HepG2 (cell line): ENCODE data around the gene ANXA9. TPM values are rescaled to one million over a fixed set of nuclear protein-coding genes. Genes with fewer than 3 reads are reported as not detected.
A peak's percentile ranks its signal among the peaks of the same experiment; 100 is the strongest.

ENCODE experiments used
- CSRNP1 ChIP-seq: sonication (generic); formaldehyde crosslinking; IDR thresholded peaks from 2 replicates; pipeline ENCODE4 v1.8.1; 2023; ENCODE audit warnings: mild to moderate bottlenecking, missing genetic modification reagents
- HOXD1 ChIP-seq: sonication (generic); formaldehyde crosslinking; IDR thresholded peaks from 2 replicates; pipeline ENCODE4 v1.5.0; 2020; ENCODE audit warnings: missing genetic modification reagents
- KLF15 ChIP-seq: sonication (generic); formaldehyde crosslinking; IDR thresholded peaks from 2 replicates; pipeline ENCODE4 v1.8.1; 2023; ENCODE audit warnings: borderline replicate concordance, mild to moderate bottlenecking, inconsistent platforms, missing genetic modification reagents, mixed read lengths
- MAX ChIP-seq: IDR thresholded peaks from 2 replicates; pipeline ENCODE4 v1.6.1; 2012; ENCODE audit warnings: inconsistent platforms
- THAP11 ChIP-seq: IDR thresholded peaks from 2 replicates; pipeline ENCODE4 v1.6.1; 2016; ENCODE audit warnings: missing biosample characterization, missing genetic modification reagents
- THAP8 ChIP-seq: sonication (generic); formaldehyde crosslinking; IDR thresholded peaks from 2 replicates; pipeline ENCODE4 v1.5.1; 2020; ENCODE audit warnings: missing genetic modification reagents, mild to moderate bottlenecking, borderline replicate concordance
- THYN1 ChIP-seq: sonication (generic); formaldehyde crosslinking; IDR thresholded peaks from 2 replicates; pipeline ENCODE4 v1.8.1; 2023; ENCODE audit warnings: low read depth, mild to moderate bottlenecking, moderate library complexity, missing genetic modification reagents, borderline replicate concordance
- ZBTB21 ChIP-seq: sonication (generic); formaldehyde crosslinking; IDR thresholded peaks from 2 replicates; pipeline ENCODE4 v1.4.0; 2020; ENCODE audit warnings: missing genetic modification reagents
- ZFP91 ChIP-seq: sonication (generic); formaldehyde crosslinking; IDR thresholded peaks from 2 replicates; pipeline ENCODE4 v1.9.0; 2022; ENCODE audit warnings: missing genetic modification reagents, mild to moderate bottlenecking, borderline replicate concordance
- ZNF333 ChIP-seq: sonication (generic); formaldehyde crosslinking; IDR thresholded peaks from 2 replicates; pipeline ENCODE4 v1.4.0; 2020; ENCODE audit warnings: mild to moderate bottlenecking, missing genetic modification reagents, borderline replicate concordance
- ZNF337 ChIP-seq: sonication (generic); formaldehyde crosslinking; IDR thresholded peaks from 2 replicates; pipeline ENCODE4 v1.5.1; 2020; ENCODE audit warnings: missing genetic modification reagents, low read depth, mild to moderate bottlenecking, borderline replicate concordance
- ZNF839 ChIP-seq: sonication (generic); formaldehyde crosslinking; IDR thresholded peaks from 2 replicates; pipeline ENCODE4 v1.4.0; 2020; ENCODE audit warnings: missing genetic modification reagents, mild to moderate bottlenecking, borderline replicate concordance
- ZUFSP ChIP-seq: sonication (generic); formaldehyde crosslinking; IDR thresholded peaks from 2 replicates; pipeline ENCODE4 v1.9.0; 2021; ENCODE audit warnings: missing genetic modification reagents, mild to moderate bottlenecking, borderline replicate concordance
- polyA plus RNA-seq, 8 experiments: library from polyadenylated mRNA; depleted of rRNA in 3 of 8; stranded (reverse) in 7 of 8; unstranded in 1 of 8; fragments of >200 nt; fragmentation: Illumina TruSeq in 4 of 8; extraction: Trizol in 4 of 8; gene quantifications; 2 replicates each; pipeline versions ENCODE4 v1.2.1 to v1.2.3, GENCODE V29; 2011 to 2016; ENCODE audit warnings: low read depth in 4 of 8, missing spikeins in 1 of 8, mixed read lengths in 1 of 8; ENCODE audit not compliant: insufficient read depth in 1 of 8
- total RNA-seq, 5 experiments: library from RNA; depleted of rRNA; stranded (reverse); fragments of >200 nt; fragmentation: Illumina TruSeq; extraction: Trizol; gene quantifications; 2 replicates each; pipeline ENCODE4 v1.2.3, GENCODE V29; 2016; ENCODE audit warnings: low read depth in 1 of 5
- TF ChIP-seq, protein P1 (sequence below): sonication (generic); formaldehyde crosslinking; IDR thresholded peaks from 2 replicates; pipeline ENCODE4 v1.9.0; 2021; ENCODE audit warnings: missing genetic modification reagents, borderline replicate concordance
- TF ChIP-seq, protein P2 (sequence below): sonication (generic); formaldehyde crosslinking; IDR thresholded peaks from 2 replicates; pipeline ENCODE4 v1.8.0; 2022; ENCODE audit warnings: mild to moderate bottlenecking, missing genetic modification reagents; ENCODE audit not compliant: insufficient replicate concordance
- TF ChIP-seq, protein P3 (sequence below): sonication (generic); formaldehyde crosslinking; IDR thresholded peaks from 2 replicates; pipeline ENCODE4 v1.4.0; 2020; ENCODE audit warnings: mild to moderate bottlenecking, missing genetic modification reagents

The ANXA9 gene
- total and polyA plus RNA-seq, 2 of the 13 experiments (the other 11 are each of a cell fraction or from before 2014, with no cell fraction given), result 13.3 to 23.9 TPM

DNA sequence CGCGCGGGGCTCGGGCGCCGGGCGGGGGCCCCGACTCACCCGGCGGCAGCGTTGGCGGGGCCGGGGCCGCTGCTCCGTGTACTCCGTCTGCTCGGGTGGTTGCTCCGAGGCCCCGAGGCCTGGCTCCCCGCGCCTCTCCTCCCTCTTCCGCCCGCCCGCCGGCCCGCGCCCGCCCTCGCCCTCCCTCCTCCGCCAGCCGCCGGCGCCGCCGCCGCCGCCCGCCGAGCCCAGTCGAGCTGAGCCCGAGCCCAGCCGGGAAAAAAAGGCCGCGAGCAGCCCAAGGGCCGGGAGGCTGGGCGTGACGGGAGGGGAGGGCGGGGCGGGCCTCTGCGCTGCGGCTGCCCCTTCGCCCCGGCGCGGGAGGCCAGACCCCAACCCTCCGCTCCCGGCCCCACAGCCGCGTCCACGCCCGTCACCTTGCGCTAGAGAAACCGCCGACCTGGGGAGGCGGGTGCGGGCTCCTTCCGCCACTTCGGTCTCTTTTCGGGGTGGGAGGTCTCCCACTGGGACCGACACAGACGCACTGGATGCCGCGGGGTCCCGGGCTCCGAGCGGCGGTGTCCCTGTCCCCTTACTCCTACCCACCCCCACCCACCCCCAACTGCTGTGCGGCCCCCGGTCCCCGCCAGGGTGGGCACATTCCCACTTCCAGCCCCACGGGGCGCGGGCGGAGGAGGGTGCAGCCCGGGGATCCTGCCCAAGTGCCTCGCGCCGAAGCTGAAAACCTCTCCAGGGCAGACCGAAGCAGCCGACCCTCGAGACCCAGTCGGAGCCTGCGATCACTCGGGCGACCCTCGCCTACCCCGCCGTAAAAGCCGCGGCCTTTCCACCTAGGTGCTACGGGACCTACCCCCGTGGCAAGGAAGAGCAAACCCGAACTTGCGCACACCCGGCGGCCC lies 7.3 kb upstream of the ANXA9 start, which contains the start of gene CERS2 (continued):
- TF ChIP-seq KLF15 (CRISPR knock-in tag) (no peak), CSRNP1 (0 out of 2 replicates have a peak, but pooled peaks have one; percentile 50), ZNF839 (CRISPR knock-in tag) (no peak), HOXD1 (CRISPR knock-in tag) (no peak), THAP11 (CRISPR knock-in tag) (no peak), MAX (no peak), THAP8 (CRISPR knock-in tag) (no peak), ZFP91 (CRISPR knock-in tag) (peak; percentile 19; the same call in 1 of the 2 replicates), ZNF333 (no peak), ZNF337 (no peak), THYN1 (CRISPR knock-in tag) (no peak), ZBTB21 (CRISPR knock-in tag) (no peak), ZUFSP (no peak)
- TF ChIP-seq, protein P1, sequence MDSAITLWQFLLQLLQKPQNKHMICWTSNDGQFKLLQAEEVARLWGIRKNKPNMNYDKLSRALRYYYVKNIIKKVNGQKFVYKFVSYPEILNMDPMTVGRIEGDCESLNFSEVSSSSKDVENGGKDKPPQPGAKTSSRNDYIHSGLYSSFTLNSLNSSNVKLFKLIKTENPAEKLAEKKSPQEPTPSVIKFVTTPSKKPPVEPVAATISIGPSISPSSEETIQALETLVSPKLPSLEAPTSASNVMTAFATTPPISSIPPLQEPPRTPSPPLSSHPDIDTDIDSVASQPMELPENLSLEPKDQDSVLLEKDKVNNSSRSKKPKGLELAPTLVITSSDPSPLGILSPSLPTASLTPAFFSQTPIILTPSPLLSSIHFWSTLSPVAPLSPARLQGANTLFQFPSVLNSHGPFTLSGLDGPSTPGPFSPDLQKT (CRISPR knock-in tag), result no peak
- TF ChIP-seq, protein P2, sequence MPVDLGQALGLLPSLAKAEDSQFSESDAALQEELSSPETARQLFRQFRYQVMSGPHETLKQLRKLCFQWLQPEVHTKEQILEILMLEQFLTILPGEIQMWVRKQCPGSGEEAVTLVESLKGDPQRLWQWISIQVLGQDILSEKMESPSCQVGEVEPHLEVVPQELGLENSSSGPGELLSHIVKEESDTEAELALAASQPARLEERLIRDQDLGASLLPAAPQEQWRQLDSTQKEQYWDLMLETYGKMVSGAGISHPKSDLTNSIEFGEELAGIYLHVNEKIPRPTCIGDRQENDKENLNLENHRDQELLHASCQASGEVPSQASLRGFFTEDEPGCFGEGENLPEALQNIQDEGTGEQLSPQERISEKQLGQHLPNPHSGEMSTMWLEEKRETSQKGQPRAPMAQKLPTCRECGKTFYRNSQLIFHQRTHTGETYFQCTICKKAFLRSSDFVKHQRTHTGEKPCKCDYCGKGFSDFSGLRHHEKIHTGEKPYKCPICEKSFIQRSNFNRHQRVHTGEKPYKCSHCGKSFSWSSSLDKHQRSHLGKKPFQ (CRISPR knock-in tag), result no peak
- TF ChIP-seq, protein P3, sequence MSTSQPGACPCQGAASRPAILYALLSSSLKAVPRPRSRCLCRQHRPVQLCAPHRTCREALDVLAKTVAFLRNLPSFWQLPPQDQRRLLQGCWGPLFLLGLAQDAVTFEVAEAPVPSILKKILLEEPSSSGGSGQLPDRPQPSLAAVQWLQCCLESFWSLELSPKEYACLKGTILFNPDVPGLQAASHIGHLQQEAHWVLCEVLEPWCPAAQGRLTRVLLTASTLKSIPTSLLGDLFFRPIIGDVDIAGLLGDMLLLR (CRISPR knock-in tag), result no peak
